K562 (cell line): ENCODE measurements around the gene EFHC2. TPM values are rescaled to one million over a fixed set of nuclear protein-coding genes. Genes with fewer than 3 reads are reported as not detected.

ENCODE experiments used
- ATAC-seq: fragments of 200-7000 bp; cut with Tn5 transposase; 3 replicates; pipeline ENCODE4 v1.9.1; 2020; ENCODE audit warnings: moderate library complexity
- BruUV-seq: library from RNA; stranded (reverse); fragments of 400-500 nt; replicated peaks from 2 replicates; lab custom pipeline; 2021; lab: Mats Ljungman, UMichigan
- CTCF ChIA-PET: fragments of 300-600 bp; formaldehyde crosslinking; extraction: SDS; loops from one replicate; lab custom pipeline; 2021; ENCODE audit warnings: low intra/inter-chr PET ratio; lab: Yijun Ruan, JAX
- POLR2A ChIA-PET: fragments of 300-600, 350-650 bp; sonication (Branson Sonifier 250); formaldehyde crosslinking; extraction: SDS; loops from one replicate; lab custom pipeline; 2021; ENCODE audit warnings: antibody characterized with exemption, inconsistent platforms; lab: Yijun Ruan, JAX
- DNase-seq, 4 experiments: peaks; one replicate each; pipeline versions ENCODE4 v3.0.0 to v3.0.0-alpha.2; 2011 to 2018; ENCODE audit warnings: low spot score in 3 of 4, mixed read lengths in 3 of 4; ENCODE audit errors: extremely low read depth in 1 of 4
- FAIRE-seq: peaks from 2 replicates; lab custom pipeline; 2011; peaks lifted over from hg19 to GRCh38; lab: Jason Lieb, UNC
- H2AFZ ChIP-seq: 2 replicates; pipeline ENCODE4 v1.6.0; 2011; ENCODE audit warnings: low read depth, low read length, control low read depth, inconsistent platforms
- H3K27ac ChIP-seq: fragments of 200-600 bp; 3 replicates; pipeline ENCODE4 v1.8.0; 2011; ENCODE audit warnings: low read depth, mild to moderate bottlenecking, control low read depth, inconsistent platforms, low read length, moderate library complexity, mixed read lengths; ENCODE audit errors: extremely low read depth
- H3K27me3 ChIP-seq, 2 experiments: fragments of 300-600 bp in 1 of 2; 2 replicates in 1 of 2; 3 replicates in 1 of 2; pipeline versions ENCODE4 v1.6.0 to v1.8.0; 2011; ENCODE audit warnings: inconsistent platforms in 2 of 2, low read length in 2 of 2, mild to moderate bottlenecking in 1 of 2, mixed read lengths in 1 of 2, moderate library complexity in 1 of 2; ENCODE audit not compliant: control insufficient read depth in 2 of 2, insufficient read depth in 2 of 2
- H3K36me3 ChIP-seq: fragments of 300-600 bp; 3 replicates; pipeline ENCODE4 v1.8.0; 2011; ENCODE audit warnings: mild to moderate bottlenecking, low read length, inconsistent platforms; ENCODE audit not compliant: control insufficient read depth, insufficient read depth
- H3K4me1 ChIP-seq, 2 experiments: fragments of 200-600 bp in 1 of 2; replicated peaks in 1 of 2; 2 replicates in 1 of 2; 3 replicates in 1 of 2; pipeline versions ENCODE4 v1.5.1 to v1.8.0; 2011; ENCODE audit warnings: inconsistent platforms in 2 of 2, low read length in 2 of 2, mild to moderate bottlenecking in 1 of 2, mixed read lengths in 1 of 2, moderate library complexity in 1 of 2; ENCODE audit not compliant: control insufficient read depth in 2 of 2, insufficient read depth in 2 of 2
- H3K4me2 ChIP-seq: 2 replicates; pipeline ENCODE4 v1.6.1; 2011; ENCODE audit warnings: low read length, control low read depth, inconsistent platforms, mixed read lengths; ENCODE audit not compliant: insufficient read depth
- H3K4me3 ChIP-seq: fragments of 200-600 bp; sonication (generic), shearing (Covaris generic); 2 replicates; pipeline ENCODE4 v1.5.1; 2016; ENCODE audit warnings: control low read depth, inconsistent platforms
- H3K79me2 ChIP-seq: fragments of 200-600 bp; 3 replicates; pipeline ENCODE4 v1.8.0; 2011; ENCODE audit warnings: low read length, inconsistent platforms; ENCODE audit not compliant: control insufficient read depth, insufficient read depth
- H3K9ac ChIP-seq, 2 experiments: 2 replicates each; pipeline versions ENCODE4 v1.6.0 to v1.6.1; 2011; ENCODE audit warnings: low read depth in 2 of 2, low read length in 2 of 2, control low read depth in 1 of 2, inconsistent platforms in 1 of 2, mild to moderate bottlenecking in 1 of 2, mixed read lengths in 1 of 2; ENCODE audit not compliant: insufficient read depth in 1 of 2
- H3K9me1 ChIP-seq: one replicate; pipeline ENCODE4 v1.6.0; 2011; ENCODE audit warnings: inconsistent platforms, mild to moderate bottlenecking, low read length, moderate library complexity; ENCODE audit not compliant: control insufficient read depth, insufficient read depth
- H3K9me3 ChIP-seq: replicated peaks from 2 replicates; pipeline ENCODE4 v1.5.1; 2011; ENCODE audit warnings: low read depth, low read length, inconsistent platforms; ENCODE audit not compliant: control insufficient read depth, insufficient read depth
- H4K20me1 ChIP-seq: replicated peaks from 2 replicates; pipeline ENCODE4 v1.6.1; 2011; ENCODE audit warnings: low read length, inconsistent platforms, mixed read lengths; ENCODE audit not compliant: control insufficient read depth, insufficient read depth
- AFF1 ChIP-seq, 2 experiments: fragments of 450-650 bp; IDR thresholded peaks; 2 replicates each; pipeline ENCODE4 v1.6.1; 2018; ENCODE audit warnings: mild to moderate bottlenecking in 2 of 2, low read depth in 1 of 2; ENCODE audit not compliant: partially characterized antibody in 2 of 2
- BCLAF1 ChIP-seq, 2 experiments: fragments of 450-650 bp in 1 of 2; IDR thresholded peaks; 2 replicates each; pipeline ENCODE4 v1.6.1; 2011 to 2017; ENCODE audit warnings: low read depth in 2 of 2, antibody characterized with exemption in 1 of 2, borderline replicate concordance in 1 of 2, low read length in 1 of 2, mild to moderate bottlenecking in 1 of 2, mixed read lengths in 1 of 2; ENCODE audit not compliant: control insufficient read depth in 1 of 2
- CBX5 ChIP-seq: IDR thresholded peaks from 2 replicates; pipeline ENCODE4 v1.6.1; 2014; ENCODE audit warnings: low read depth, borderline replicate concordance
- CREB3L1 ChIP-seq: fragments of 450-650 bp; IDR thresholded peaks from 2 replicates; pipeline ENCODE4 v1.6.1; 2014; ENCODE audit warnings: low read depth, mild to moderate bottlenecking, moderate library complexity, borderline replicate concordance
- GATA2 ChIP-seq: sonication (generic); formaldehyde crosslinking; IDR thresholded peaks from 2 replicates; pipeline ENCODE4 v1.4.0; 2020; ENCODE audit warnings: mild to moderate bottlenecking, missing genetic modification reagents
- HMBOX1 ChIP-seq: sonication (generic); IDR thresholded peaks from 2 replicates; pipeline ENCODE4 v1.6.1; 2016
- TAL1 ChIP-seq: fragments of 450-650 bp; IDR thresholded peaks from 2 replicates; pipeline ENCODE4 v1.6.1; 2016; ENCODE audit warnings: mild to moderate bottlenecking
- ZNF121 ChIP-seq: sonication (generic); formaldehyde crosslinking; conservative IDR thresholded peaks from 2 replicates; pipeline ENCODE4 v1.8.0; 2022; ENCODE audit warnings: missing genetic modification reagents
- ZNF436 ChIP-seq: fragments of 250-450, 450-650 bp; sonication (Bioruptor Pico); formaldehyde crosslinking; IDR thresholded peaks from 2 replicates; pipeline ENCODE4 v1.7.0; 2020; ENCODE audit warnings: mild to moderate bottlenecking
- WGBS: fragments of 100-300 bp; shearing (Covaris generic); methylation state at CpG from one replicate; pipeline ENCODE4 v1.1.6; 2016; ENCODE audit warnings: low coverage, mixed read lengths; ENCODE audit not compliant: insufficient coverage; ENCODE audit errors: missing lambda C conversion rate; 5-methylcytosine and 5-hydroxymethylcytosine counted together
- in situ Hi-C: fragments of 300-500 bp; cut with MboI; formaldehyde crosslinking; loops from 4 replicates; pipeline ENCODE4 v1.15.0; 2018; ENCODE audit warnings: inconsistent platforms, mixed read lengths
- intact Hi-C: fragments of 100-400 bp; cut with micrococcal nuclease; formaldehyde crosslinking; loops from 2 replicates; pipeline ENCODE4 v1.14.2; 2022
- polyA plus RNA-seq, 8 experiments: library from polyadenylated mRNA; depleted of rRNA in 4 of 8; stranded (reverse) in 5 of 8; unstranded in 3 of 8; fragments of >200 nt; fragmentation: Nextera tagmentation in 2 of 8; fragmentation: Illumina TruSeq in 1 of 8; extraction: Ambion mirVana in 2 of 8; extraction: Trizol in 1 of 8; gene quantifications; 2 replicates each; pipeline versions ENCODE4 v1.2.1 to v1.2.3, GENCODE V29; 2011 to 2014; ENCODE audit warnings: inconsistent platforms in 1 of 8, missing spikeins in 1 of 8
- total RNA-seq, 7 experiments: library from RNA; depleted of rRNA in 6 of 7; stranded (reverse); fragments of >200 nt in 6 of 7; fragmentation: Illumina TruSeq in 2 of 7; extraction: Trizol in 2 of 7; gene quantifications; 2 replicates each; pipeline versions ENCODE4 v1.2.1 to v1.2.3, GENCODE V29; 2011 to 2021; ENCODE audit warnings: low replicate concordance in 1 of 7

Gene EFHC2
- total and polyA plus RNA-seq, 9 of the 15 experiments (the other 6 are each of a cell fraction or from before 2014, with no cell fraction given): 1.3 to 8.1 (median 3.0) TPM

GRCh38 chrX:44332437-44332836 lies 11.0 kb downstream of the EFHC2 start (continued):
- TF ChIP-seq CREB3L1 (no peak), ZNF436 (CRISPR knock-in tag) (no peak), AFF1 (IDR thresholded peaks at IDR 0.05; ENCODE audit: low read depth in 1 of 2, partially characterized antibody in 2 of 2) (no peak)
- TF ChIP-seq, all 486 proteins: peak for 0

- Histone ChIP-seq H3K27ac (no peak overlapping the region), H3K9me1 (no peaks in the 10 kb centered on the region), H3K4me2 (no peak overlapping the region), H3K4me1 (no peaks in the 10 kb centered on the region; a peak in 1 of 5 replicates), H3K4me3 (no peak overlapping the region), H3K79me2 (no peaks in the 10 kb centered on the region), H2AFZ (no peak overlapping the region), H3K9ac (no peak overlapping the region), H4K20me1 (no peaks in the 10 kb centered on the region), H3K27me3 (no peaks in the 10 kb centered on the region), H3K36me3 (no peaks in the 10 kb centered on the region), H3K9me3 (no peaks in the 10 kb centered on the region)
- no TSS peak for BruUV-seq
- DNase-seq (no peak), FAIRE-seq (no peak), ATAC-seq (no peak)
- ChIA-PET CTCF (no interaction called here), POLR2A (no interaction called here)
- 12% methylated on average over 3 of the region's 3 CpGs for WGBS
- in situ Hi-C loops (no loop called here), intact Hi-C loops (no loop called here)
- TF ChIP-seq BCLAF1 (IDR thresholded peaks at IDR 0.05; ENCODE audit: borderline replicate concordance in 1 of 2, control insufficient read depth in 1 of 2, low read depth in 2 of 2, low read length in 1 of 2): no peak
- TF ChIP-seq ZNF121 (CRISPR knock-in tag): peak; percentile 18; the same call in 1 of the 2 replicates
- TF ChIP-seq TAL1: no peak
- TF ChIP-seq GATA2: no peak
- TF ChIP-seq CBX5: no peak
- peak; percentile 39; the same call in 1 of the 2 replicates for TF ChIP-seq HMBOX1
These were observed 13.2 kb downstream of the EFHC2 start for GRCh38 chrX:44330227-44330626.
